GM19467 (cell line): ENCODE results near the gene TXNRD2.

Source experiments
- ATAC-seq: cut with Tn5 transposase; IDR thresholded peaks from one replicate; pipeline ENCODE4 v1.9.1; 2021; ENCODE audit warnings: mild to moderate bottlenecking, moderate library complexity; ENCODE audit not compliant: unreplicated experiment

The TXNRD2 gene

GRCh38 chr22:19967850-19968449 lies 26.3 kb upstream of the TXNRD2 start:
- no peak for ATAC-seq

GRCh38 chr22:19966908-19967750 lies 25.5 kb upstream of the TXNRD2 start:
- no peak for ATAC-seq

- no peak for ATAC-seq
Observed at GRCh38 chr22:19965771-19966709, 24.4 kb upstream of the TXNRD2 start.

- no peak for ATAC-seq
Observed at GRCh38 chr22:19964701-19965386, 23.2 kb upstream of the TXNRD2 start.

GRCh38 chr22:19963863-19964642 lies 22.4 kb upstream of the TXNRD2 start:
- ATAC-seq, result no peak

- no peak for ATAC-seq
Observed at GRCh38 chr22:19962909-19963806, 21.5 kb upstream of the TXNRD2 start.

GRCh38 chr22:19962246-19962908 lies 20.8 kb upstream of the TXNRD2 start:
- no peak for ATAC-seq

GRCh38 chr22:19961868-19962245 lies 20.2 kb upstream of the TXNRD2 start:
- ATAC-seq, result no peak

- no peak for ATAC-seq
Observed at GRCh38 chr22:19961201-19961580, 19.6 kb upstream of the TXNRD2 start.

GRCh38 chr22:19960491-19961200 lies 19.0 kb upstream of the TXNRD2 start:
- no peak for ATAC-seq

- no peak for ATAC-seq
Observed at GRCh38 chr22:19959587-19960490, 18.2 kb upstream of the TXNRD2 start.

GRCh38 chr22:19959043-19959586 lies 17.5 kb upstream of the TXNRD2 start:
- ATAC-seq, result no peak

- ATAC-seq, result no peak
Observed at GRCh38 chr22:19958083-19959042, 16.7 kb upstream of the TXNRD2 start.

- ATAC-seq, result no peak
Observed at GRCh38 chr22:19957445-19957844, 15.8 kb upstream of the TXNRD2 start.
